IMR-90 (cell line): ENCODE results near the gene MORC1. TPM values are rescaled to one million over a fixed set of nuclear protein-coding genes. Genes with fewer than 3 reads are reported as not detected.

Experiments used
- ATAC-seq: fragments of 200-7000 bp; cut with Tn5 transposase; 2 replicates; pipeline ENCODE4 v1.9.1; 2020; ENCODE audit warnings: low read depth, mild to moderate bottlenecking, moderate library complexity
- BruUV-seq: library from RNA; stranded (reverse); fragments of 400-500 nt; replicated peaks from 2 replicates; lab custom pipeline; 2021; lab: Mats Ljungman, UMichigan
- CTCF ChIA-PET: fragments of 300-600 bp; formaldehyde crosslinking; extraction: SDS; loops from one replicate; lab custom pipeline; 2021; ENCODE audit warnings: antibody characterized with exemption; lab: Yijun Ruan, JAX
- POLR2A ChIA-PET: fragments of 300-600 bp; sonication (Branson Sonifier 250); formaldehyde crosslinking; loops from one replicate; lab custom pipeline; 2022; ENCODE audit warnings: antibody characterized with exemption; ENCODE audit not compliant: unreplicated experiment; lab: Charles Lee
- DNase-seq: peaks from one replicate; pipeline ENCODE4 v3.0.0; 2013
- H2AFZ ChIP-seq: replicated peaks from 2 replicates; pipeline ENCODE3; 2013; ENCODE audit warnings: low read length, mild to moderate bottlenecking; ENCODE audit not compliant: poor library complexity
- H2AK5ac ChIP-seq: 2 replicates; pipeline ENCODE4 v1.6.1; 2013; ENCODE audit warnings: low read depth, low read length, inconsistent platforms
- H2AK9ac ChIP-seq: replicated peaks from 2 replicates; pipeline ENCODE3; 2013; ENCODE audit warnings: mild to moderate bottlenecking, low read depth, low read length, moderate library complexity; ENCODE audit not compliant: poor library complexity
- H2BK120ac ChIP-seq: 2 replicates; pipeline ENCODE4 v1.6.1; 2013; ENCODE audit warnings: low read depth, low read length, inconsistent platforms
- H2BK15ac ChIP-seq: 3 replicates; pipeline ENCODE4 v1.6.1; 2013; ENCODE audit warnings: low read depth, low read length, inconsistent platforms
- H2BK20ac ChIP-seq: 2 replicates; pipeline ENCODE4 v1.6.1; 2013; ENCODE audit warnings: low read depth, mild to moderate bottlenecking, inconsistent platforms, low read length, moderate library complexity
- H2BK5ac ChIP-seq: 2 replicates; pipeline ENCODE4 v1.6.1; 2013; ENCODE audit warnings: mild to moderate bottlenecking, low read depth, low read length, inconsistent platforms; ENCODE audit not compliant: poor library complexity, severe bottlenecking
- H3K14ac ChIP-seq: replicated peaks from 2 replicates; pipeline ENCODE4 v1.6.1; 2013; ENCODE audit warnings: low read depth, low read length, inconsistent platforms
- H3K18ac ChIP-seq: 2 replicates; pipeline ENCODE4 v1.6.1; 2013; ENCODE audit warnings: low read depth, low read length, control low read depth
- H3K23ac ChIP-seq: 2 replicates; pipeline ENCODE4 v1.6.1; 2013; ENCODE audit warnings: low read depth, low read length, inconsistent platforms
- H3K27ac ChIP-seq: 2 replicates; pipeline ENCODE4 v1.5.1; 2013; ENCODE audit warnings: mild to moderate bottlenecking, control low read depth, low read length; ENCODE audit not compliant: insufficient read depth
- H3K27me3 ChIP-seq: 2 replicates; pipeline ENCODE4 v1.6.1; 2013; ENCODE audit warnings: low read length; ENCODE audit not compliant: control insufficient read depth, insufficient read depth
- H3K36me3 ChIP-seq: 2 replicates; pipeline ENCODE4 v1.6.1; 2013; ENCODE audit warnings: low read length, mixed read lengths; ENCODE audit not compliant: control insufficient read depth, insufficient read depth
- H3K4ac ChIP-seq: 2 replicates; pipeline ENCODE4 v1.6.1; 2013; ENCODE audit warnings: low read depth, low read length, inconsistent platforms
- H3K4me1 ChIP-seq: 2 replicates; pipeline ENCODE4 v1.6.1; 2013; ENCODE audit warnings: low read length, mixed read lengths; ENCODE audit not compliant: control insufficient read depth, insufficient read depth
- H3K4me2 ChIP-seq: 2 replicates; pipeline ENCODE4 v1.6.1; 2013; ENCODE audit warnings: low read depth, mild to moderate bottlenecking, control low read depth, low read length, moderate library complexity
- H3K4me3 ChIP-seq: 2 replicates; pipeline ENCODE4 v1.5.1; 2013; ENCODE audit warnings: low read depth, mild to moderate bottlenecking, control low read depth, low read length, moderate library complexity; ENCODE audit not compliant: insufficient read depth
- H3K56ac ChIP-seq: 2 replicates; pipeline ENCODE4 v1.6.1; 2013; ENCODE audit warnings: low read length, inconsistent platforms; ENCODE audit not compliant: insufficient read depth; ENCODE audit errors: extremely low read depth
- H3K79me1 ChIP-seq, 2 experiments: 2 replicates each; pipeline ENCODE4 v1.6.1; 2013; ENCODE audit warnings: low read length in 2 of 2, inconsistent platforms in 1 of 2, low read depth in 1 of 2
- H3K9ac ChIP-seq: 2 replicates; pipeline ENCODE4 v1.6.1; 2013; ENCODE audit warnings: low read depth, low read length, control low read depth
- H3K9me1 ChIP-seq: 2 replicates; pipeline ENCODE4 v1.6.1; 2013; ENCODE audit warnings: low read length, inconsistent platforms; ENCODE audit not compliant: insufficient read depth
- H3K9me3 ChIP-seq: 2 replicates; pipeline ENCODE4 v1.6.1; 2013; ENCODE audit warnings: low read length; ENCODE audit not compliant: control insufficient read depth, insufficient read depth
- H4K20me1 ChIP-seq: 2 replicates; pipeline ENCODE4 v1.6.1; 2013; ENCODE audit warnings: low read length, inconsistent platforms; ENCODE audit not compliant: insufficient read depth
- H4K5ac ChIP-seq: 2 replicates; pipeline ENCODE4 v1.6.1; 2013; ENCODE audit warnings: mild to moderate bottlenecking, low read depth, low read length, control low read depth
- H4K8ac ChIP-seq, 2 experiments: 2 replicates each; pipeline ENCODE4 v1.6.1; 2013; ENCODE audit warnings: low read depth in 2 of 2, low read length in 2 of 2, control low read depth in 1 of 2, inconsistent platforms in 1 of 2
- H4K91ac ChIP-seq: 2 replicates; pipeline ENCODE4 v1.6.1; 2013; ENCODE audit warnings: low read depth, low read length, inconsistent platforms; ENCODE audit not compliant: insufficient read depth
- BHLHE40 ChIP-seq: fragments of 150-350 bp; IDR thresholded peaks from 2 replicates; pipeline ENCODE4 v1.6.1; 2016; ENCODE audit warnings: mild to moderate bottlenecking, low read depth, low read length
- NFE2L2 ChIP-seq: fragments of 150-350 bp; IDR thresholded peaks from 2 replicates; pipeline ENCODE4 v1.6.1; 2016; ENCODE audit warnings: low read depth, mild to moderate bottlenecking, low read length
- RAD21 ChIP-seq: IDR thresholded peaks from 2 replicates; pipeline ENCODE4 v1.6.1; 2012; ENCODE audit warnings: low read length, improper control_type of control experiment
- RCOR1 ChIP-seq: IDR thresholded peaks from 2 replicates; pipeline ENCODE4 v1.6.1; 2012; ENCODE audit warnings: mild to moderate bottlenecking, low read length, improper control_type of control experiment; ENCODE audit not compliant: insufficient replicate concordance
- RFX5 ChIP-seq: IDR thresholded peaks from 2 replicates; pipeline ENCODE4 v1.8.0; 2012; ENCODE audit warnings: low read depth, mild to moderate bottlenecking, low read length, moderate library complexity
- USF2 ChIP-seq: fragments of 150-350 bp; IDR thresholded peaks from 2 replicates; pipeline ENCODE4 v1.6.1; 2017; ENCODE audit warnings: mild to moderate bottlenecking, antibody characterized with exemption, low read length, low read depth
- WGBS, 2 experiments: methylation state at CpG; one replicate each; pipeline versions ENCODE4 v1.1.5 to v1.1.7; 2013; ENCODE audit warnings: missing lambda C conversion rate in 2 of 2; ENCODE audit not compliant: insufficient read length in 1 of 2; ENCODE audit errors: extremely low coverage in 2 of 2; 5-methylcytosine and 5-hydroxymethylcytosine counted together
- dilution Hi-C: fragments of 300-500 bp; cut with HindIII; formaldehyde crosslinking; loops from one replicate; pipeline ENCODE4 v1.14.3; 2018; ENCODE audit warnings: low sequenced_read_pairs; ENCODE audit not compliant: unreplicated experiment
- in situ Hi-C: fragments of 300-500 bp; cut with MboI; formaldehyde crosslinking; loops from 3 replicates; pipeline ENCODE4 v1.14.3; 2019; ENCODE audit warnings: low sequenced_read_pairs, inconsistent platforms, mixed read lengths
- intact Hi-C: fragments of 100-400 bp; cut with micrococcal nuclease; formaldehyde crosslinking; loops from 2 replicates; pipeline ENCODE4 v1.10.0; 2022
- polyA plus RNA-seq, 3 experiments: library from polyadenylated mRNA; depleted of rRNA; stranded (reverse); fragments of >200 nt; gene quantifications; 2 replicates each; pipeline ENCODE4 v1.2.3, GENCODE V29; 2012; ENCODE audit warnings: low replicate concordance in 1 of 3
- total RNA-seq: library from RNA; depleted of rRNA; stranded (reverse); fragments of >200 nt; gene quantifications from 2 replicates; pipeline ENCODE4 v1.2.3, GENCODE V29; 2012

Gene MORC1
- total and polyA plus RNA-seq, 2 of the 4 experiments (the other 2 are of a cell fraction), result not detected

GRCh38 chr3:109035082-109035481 lies 82.9 kb downstream of the MORC1 start:
- H3K36me3 ChIP-seq, result no peaks in the 10 kb centered on the region
- H2AFZ ChIP-seq, result no peak overlapping the region
- no peak overlapping the region for H3K9ac ChIP-seq
- H3K23ac ChIP-seq, result no peak overlapping the region
- no peak overlapping the region for H2BK5ac ChIP-seq
- no peak overlapping the region for H4K8ac ChIP-seq
- no peak overlapping the region for H3K14ac ChIP-seq
- H3K27ac ChIP-seq, result no peak overlapping the region
- no peak overlapping the region for H2AK5ac ChIP-seq
- no peak overlapping the region for H2BK20ac ChIP-seq
- H3K9me3 ChIP-seq, result no peaks in the 10 kb centered on the region
- H3K4ac ChIP-seq, result no peak overlapping the region
- no CpG with 5 or more reads among the region's 1 CpG for WGBS, 2 experiments
- no peak overlapping the region for H4K91ac ChIP-seq
- H2BK15ac ChIP-seq, result no peak overlapping the region
- ATAC-seq (no peak), DNase-seq (no peak)
- no peak overlapping the region for H3K56ac ChIP-seq
- H4K20me1 ChIP-seq, result no peaks in the 10 kb centered on the region
- H3K4me2 ChIP-seq, result no peak overlapping the region
- H3K9me1 ChIP-seq, result no peaks in the 10 kb centered on the region
- in situ Hi-C loops (no loop called here), intact Hi-C loops (no loop called here), dilution Hi-C loops (no loop called here)
- H3K4me1 ChIP-seq, result no peaks in the 10 kb centered on the region
- no peak overlapping the region for H2AK9ac ChIP-seq
- no peak overlapping the region for H2BK120ac ChIP-seq
- ChIA-PET POLR2A (no interaction called here), CTCF (no interaction called here)
- peak; percentile 55; the same call in 1 of the 2 replicates for TF ChIP-seq NFE2L2
- TF ChIP-seq BHLHE40, result no peak
- TF ChIP-seq RFX5, result no peak
- no peak for TF ChIP-seq RCOR1
- no peak for TF ChIP-seq RAD21
- no peak for TF ChIP-seq USF2
- no TSS peak for BruUV-seq
- H4K5ac ChIP-seq, result no peak overlapping the region
- no peaks in the 10 kb centered on the region for H3K79me1 ChIP-seq
- H3K18ac ChIP-seq, result no peak overlapping the region
- H3K27me3 ChIP-seq, result no peaks in the 10 kb centered on the region
- H3K4me3 ChIP-seq, result no peak overlapping the region
